Endothelial cell (in vitro differentiated cells): ENCODE data around the gene TBC1D16. TPM values are rescaled to one million over a fixed set of nuclear protein-coding genes. Genes with fewer than 3 reads are reported as not detected.

ENCODE experiments used
- DNase-seq: peaks from one replicate; pipeline ENCODE4 v3.0.0; 2021; ENCODE audit warnings: low spot score
- H3K27ac Mint-ChIP-seq: one replicate; pipeline ENCODE4 v1.8.0; 2021; ENCODE audit warnings: mixed read lengths, inconsistent platforms; ENCODE audit not compliant: unreplicated experiment
- H3K27me3 Mint-ChIP-seq: one replicate; pipeline ENCODE4 v1.8.0; 2021; ENCODE audit warnings: mild to moderate bottlenecking, moderate library complexity, mixed read lengths, inconsistent platforms; ENCODE audit not compliant: unreplicated experiment
- H3K36me3 Mint-ChIP-seq: one replicate; pipeline ENCODE4 v1.8.0; 2021; ENCODE audit warnings: mild to moderate bottlenecking, low read depth, mixed read lengths, inconsistent platforms; ENCODE audit not compliant: unreplicated experiment
- H3K4me1 Mint-ChIP-seq: one replicate; pipeline ENCODE4 v1.8.0; 2021; ENCODE audit warnings: mild to moderate bottlenecking, mixed read lengths, inconsistent platforms; ENCODE audit not compliant: unreplicated experiment
- H3K4me3 Mint-ChIP-seq: one replicate; pipeline ENCODE4 v1.8.0; 2021; ENCODE audit warnings: mild to moderate bottlenecking, mixed read lengths, inconsistent platforms; ENCODE audit not compliant: unreplicated experiment
- H3K9me3 Mint-ChIP-seq: one replicate; pipeline ENCODE4 v1.8.0; 2021; ENCODE audit warnings: mixed read lengths, inconsistent platforms; ENCODE audit not compliant: unreplicated experiment
- CTCF ChIP-seq: fragments of 200-600 bp; sonication (generic); IDR thresholded peaks from one replicate; pipeline ENCODE4 v1.5.0; 2021; ENCODE audit warnings: antibody characterized with exemption; ENCODE audit not compliant: unreplicated experiment
- total RNA-seq: library from RNA; stranded (reverse); fragmentation: NEBNext Ultra II Directional; extraction: Animal tissue kit (Norgen Biotek cat#: 25700); gene quantifications from one replicate; pipeline ENCODE4 v1.2.1, GENCODE V29; 2021; ENCODE audit not compliant: unreplicated experiment

Gene TBC1D16
- total RNA-seq, 1 donor from 2014 or later = 126 TPM

DNA sequence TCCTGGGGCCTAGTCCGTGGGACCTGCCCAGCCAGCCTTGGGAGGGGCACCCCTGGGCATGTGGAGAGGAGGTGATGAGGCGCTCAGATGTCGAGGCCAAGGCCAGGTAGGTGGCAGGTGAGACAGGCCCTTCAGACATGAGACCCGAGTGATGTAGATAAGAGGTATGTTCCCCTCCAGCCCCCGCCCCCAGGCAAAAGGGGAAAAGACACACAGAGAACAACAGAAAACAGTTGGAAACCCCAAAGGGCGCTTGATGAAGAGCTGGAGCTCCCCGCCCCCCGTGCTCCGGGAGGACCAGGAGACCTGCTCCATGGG, 101.1 kb downstream of the TBC1D16 start:
- Mint-ChIP-seq H3K4me1 (peaks cover 22% of the 10 kb centered on the region), H3K27me3 (peaks cover 16% of the 10 kb centered on the region), H3K4me3 (no peak overlapping the region), H3K36me3 (peaks cover 7% of the 10 kb centered on the region), H3K9me3 (no peaks in the 10 kb centered on the region), H3K27ac (no peak overlapping the region)
- TF ChIP-seq CTCF = no peak
- no peak for DNase-seq

- Mint-ChIP-seq H3K27ac (no peak overlapping the region), H3K4me3 (no peak overlapping the region), H3K36me3 (peaks cover 7% of the 10 kb centered on the region), H3K27me3 (peaks cover 13% of the 10 kb centered on the region), H3K4me1 (peaks cover 22% of the 10 kb centered on the region), H3K9me3 (no peaks in the 10 kb centered on the region)
- DNase-seq = no peak
- no peak for TF ChIP-seq CTCF
Measured at GRCh38 chr17:79933863-79934652, 101.6 kb downstream of the TBC1D16 start.

GRCh38 chr17:79932451-79933306, 103.0 kb downstream of the TBC1D16 start:
- TF ChIP-seq CTCF = no peak
- H3K4me1 Mint-ChIP-seq = peaks cover 22% of the 10 kb centered on the region
- peaks cover 7% of the 10 kb centered on the region for H3K36me3 Mint-ChIP-seq
- H3K4me3 Mint-ChIP-seq = no peak overlapping the region
- no peaks in the 10 kb centered on the region for H3K9me3 Mint-ChIP-seq
- peaks cover 23% of the 10 kb centered on the region for H3K27me3 Mint-ChIP-seq
- H3K27ac Mint-ChIP-seq = no peak overlapping the region
- DNase-seq = no peak

- Mint-ChIP-seq H3K36me3 (peaks cover 7% of the 10 kb centered on the region), H3K9me3 (no peaks in the 10 kb centered on the region), H3K4me3 (no peak overlapping the region), H3K27me3 (peaks cover 24% of the 10 kb centered on the region), H3K4me1 (peaks cover 19% of the 10 kb centered on the region), H3K27ac (no peak overlapping the region)
- no peak for DNase-seq
- no peak for TF ChIP-seq CTCF
Measured at GRCh38 chr17:79931817-79932309, 103.8 kb downstream of the TBC1D16 start.
